ENCODE data around the gene IQCM. TPM values are rescaled to one million over a fixed set of nuclear protein-coding genes. Genes with fewer than 3 reads are reported as not detected.

Gene IQCM, protein sequence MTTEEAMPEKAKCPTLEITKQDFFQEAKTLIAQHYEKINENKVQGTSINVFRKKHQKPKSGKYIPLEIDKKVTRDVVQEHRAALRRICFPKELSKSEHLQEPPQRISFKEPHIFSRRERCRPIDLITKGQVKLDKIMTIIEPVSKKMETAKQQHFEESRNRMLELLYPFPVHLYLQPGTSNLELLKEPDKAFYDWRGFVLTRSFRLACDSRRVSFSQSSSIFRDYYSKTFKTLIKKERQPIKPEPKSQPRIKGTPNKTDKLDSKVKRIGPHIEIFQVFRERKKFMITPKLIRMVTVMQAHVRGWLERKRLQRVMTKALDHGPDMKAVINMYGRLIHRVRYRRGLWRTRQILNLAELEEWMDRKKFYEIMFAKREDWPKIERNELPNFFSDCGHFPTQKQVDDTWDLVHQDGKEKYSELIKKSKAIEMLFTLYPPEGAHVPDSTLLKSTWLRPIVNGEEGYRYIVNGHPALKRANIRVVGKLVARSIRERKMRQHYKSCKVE
- not detected for polyA plus RNA-seq (2012; ENCODE audit: insufficient read depth, insufficient read length, low read depth)

DNA sequence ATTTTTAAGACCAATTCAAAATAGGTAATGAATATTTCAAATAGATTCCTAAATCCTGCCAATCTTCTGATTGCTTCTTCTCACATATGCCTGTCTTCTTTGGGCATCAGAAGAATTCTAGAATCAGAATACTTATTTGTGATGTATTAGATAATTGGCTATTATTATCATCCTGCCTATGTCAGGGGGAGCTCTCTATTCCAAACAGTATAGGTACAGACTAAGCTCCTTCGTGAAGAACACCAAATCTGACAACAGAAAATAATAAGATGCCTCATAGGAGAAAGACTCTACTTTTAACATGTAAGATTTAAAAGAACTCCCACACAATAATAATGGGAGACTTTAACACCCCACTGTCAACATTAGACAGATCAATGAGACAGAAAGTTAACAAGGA is at the start of gene IQCM:
Gene IQCM, minus strand, starts transcription at position 101 of the 400 bp plus-strand sequence. CDS start 73,152 bp downstream, outside the sequence.
- H3K4me1 ChIP-seq = no peaks in the 10 kb centered on the region
- TF ChIP-seq, protein P1, sequence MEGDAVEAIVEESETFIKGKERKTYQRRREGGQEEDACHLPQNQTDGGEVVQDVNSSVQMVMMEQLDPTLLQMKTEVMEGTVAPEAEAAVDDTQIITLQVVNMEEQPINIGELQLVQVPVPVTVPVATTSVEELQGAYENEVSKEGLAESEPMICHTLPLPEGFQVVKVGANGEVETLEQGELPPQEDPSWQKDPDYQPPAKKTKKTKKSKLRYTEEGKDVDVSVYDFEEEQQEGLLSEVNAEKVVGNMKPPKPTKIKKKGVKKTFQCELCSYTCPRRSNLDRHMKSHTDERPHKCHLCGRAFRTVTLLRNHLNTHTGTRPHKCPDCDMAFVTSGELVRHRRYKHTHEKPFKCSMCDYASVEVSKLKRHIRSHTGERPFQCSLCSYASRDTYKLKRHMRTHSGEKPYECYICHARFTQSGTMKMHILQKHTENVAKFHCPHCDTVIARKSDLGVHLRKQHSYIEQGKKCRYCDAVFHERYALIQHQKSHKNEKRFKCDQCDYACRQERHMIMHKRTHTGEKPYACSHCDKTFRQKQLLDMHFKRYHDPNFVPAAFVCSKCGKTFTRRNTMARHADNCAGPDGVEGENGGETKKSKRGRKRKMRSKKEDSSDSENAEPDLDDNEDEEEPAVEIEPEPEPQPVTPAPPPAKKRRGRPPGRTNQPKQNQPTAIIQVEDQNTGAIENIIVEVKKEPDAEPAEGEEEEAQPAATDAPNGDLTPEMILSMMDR (IDR thresholded peaks at IDR 0.05; ENCODE audit: low read depth, low read length) = no peak
- no peaks in the 10 kb centered on the region for H3K36me3 ChIP-seq

DNA sequence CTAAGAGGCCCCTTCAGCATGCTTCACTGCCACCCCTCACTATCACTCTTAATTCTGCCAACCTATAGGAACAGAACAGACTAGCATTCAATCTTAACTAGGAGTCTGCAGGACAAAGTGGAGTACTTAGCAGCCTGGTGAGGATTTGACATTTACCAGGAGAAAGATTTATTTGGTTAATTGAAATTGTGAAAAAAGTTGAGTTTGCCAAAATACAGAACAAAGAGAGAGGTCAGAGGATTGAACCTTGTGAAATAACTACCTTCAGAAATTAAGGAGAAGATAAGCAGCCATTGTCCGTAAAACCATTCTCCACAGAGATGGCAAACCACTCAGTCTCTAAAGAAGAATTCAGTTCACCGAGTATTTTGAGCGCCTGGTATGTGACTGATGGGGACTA is 41.8 kb upstream of the IQCM start:
- TF ChIP-seq, protein P1 (IDR thresholded peaks at IDR 0.05; ENCODE audit: low read depth, low read length) = no peak
- DNase-seq = no peak
- Histone ChIP-seq H3K4me3 (ENCODE audit: low read depth, low read length) (no peak overlapping the region), H3K27me3 (no peaks in the 10 kb centered on the region), H3K36me3 (no peaks in the 10 kb centered on the region), H3K9me3 (no peaks in the 10 kb centered on the region), H3K4me1 (no peaks in the 10 kb centered on the region)

More for the DNA sequence above, at the start of gene IQCM:
- no peak for DNase-seq
- H3K27me3 ChIP-seq = no peaks in the 10 kb centered on the region
- no peak within 1 kb of the TSS for H3K4me3 ChIP-seq (ENCODE audit: low read depth, low read length)
- H3K9me3 ChIP-seq = no peaks in the 10 kb centered on the region

DNA sequence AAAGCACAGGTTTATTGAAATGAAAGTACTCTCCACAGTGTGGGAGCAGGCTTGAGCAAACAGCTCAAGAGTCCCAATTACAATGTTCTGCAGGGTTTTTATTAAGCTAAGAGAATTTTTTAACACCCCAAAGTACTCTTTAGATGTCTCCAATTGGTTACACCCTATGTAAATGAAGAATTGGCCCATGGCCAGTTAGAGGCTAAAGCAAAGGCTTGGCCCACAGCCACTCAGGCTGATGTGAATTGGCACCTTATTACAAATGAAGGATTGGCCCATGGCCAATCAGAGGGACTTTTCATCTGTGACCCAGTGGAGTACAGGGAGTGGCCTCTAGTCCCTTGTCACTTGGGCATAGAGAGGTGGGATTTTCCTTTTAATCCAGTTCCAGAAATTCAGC is 30.1 kb upstream of the IQCM start:
- Histone ChIP-seq H3K4me1 (no peaks in the 10 kb centered on the region), H3K27me3 (no peaks in the 10 kb centered on the region), H3K36me3 (no peaks in the 10 kb centered on the region), H3K9me3 (no peaks in the 10 kb centered on the region), H3K4me3 (ENCODE audit: low read depth, low read length) (no peak overlapping the region)
- TF ChIP-seq, protein P1 (IDR thresholded peaks at IDR 0.05; ENCODE audit: low read depth, low read length) = no peak
- peak; percentile 8 for DNase-seq

DNA sequence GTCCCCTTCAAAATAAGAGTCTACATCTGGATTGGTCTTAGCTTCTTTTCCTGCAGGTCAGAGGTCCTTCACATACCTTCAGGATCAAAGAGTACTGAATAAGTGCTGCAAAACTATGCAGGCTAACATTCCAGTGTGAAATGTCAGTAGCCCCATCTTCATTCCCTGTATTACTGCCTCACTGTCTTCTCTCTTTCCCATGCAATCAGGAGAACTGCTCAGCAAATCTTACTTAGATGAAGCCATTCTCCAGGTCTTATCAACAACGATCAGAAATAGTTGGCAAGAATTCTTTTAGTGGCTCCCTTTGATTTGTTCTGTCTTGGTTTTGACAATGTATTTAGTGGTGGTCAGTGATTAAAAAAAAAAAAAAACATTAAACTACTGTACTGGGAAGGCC is 26.0 kb upstream of the IQCM start:
- Histone ChIP-seq H3K27me3 (no peaks in the 10 kb centered on the region), H3K36me3 (no peaks in the 10 kb centered on the region), H3K4me3 (ENCODE audit: low read depth, low read length) (no peak overlapping the region), H3K9me3 (no peaks in the 10 kb centered on the region), H3K4me1 (no peaks in the 10 kb centered on the region)
- DNase-seq = no peak
- TF ChIP-seq, protein P1 (IDR thresholded peaks at IDR 0.05; ENCODE audit: low read depth, low read length) = no peak

DNA sequence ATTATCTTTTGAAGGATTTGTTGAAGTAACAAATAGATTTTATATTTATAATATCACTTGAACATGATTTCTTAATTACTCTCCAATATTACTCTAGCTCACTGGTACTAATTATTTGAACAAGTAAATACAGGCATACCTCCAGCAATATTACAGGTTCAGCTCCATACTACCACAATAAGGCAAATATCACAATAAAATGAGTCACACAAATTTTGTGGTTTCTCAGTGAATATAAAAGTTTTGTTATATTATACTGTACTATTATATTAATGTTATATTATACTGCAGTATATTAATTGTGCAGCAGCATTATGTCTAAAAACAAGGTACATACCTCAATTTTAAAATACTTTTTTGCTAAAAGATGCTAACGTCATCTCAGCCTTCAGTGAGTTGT is 22.4 kb upstream of the IQCM start:
- no peak for DNase-seq
- no peaks in the 10 kb centered on the region for H3K27me3 ChIP-seq
- no peaks in the 10 kb centered on the region for H3K36me3 ChIP-seq
- H3K4me1 ChIP-seq = no peaks in the 10 kb centered on the region
- H3K4me3 ChIP-seq (ENCODE audit: low read depth, low read length) = no peak overlapping the region
- H3K9me3 ChIP-seq = no peaks in the 10 kb centered on the region
- TF ChIP-seq, protein P1 (IDR thresholded peaks at IDR 0.05; ENCODE audit: low read depth, low read length) = no peak

DNA sequence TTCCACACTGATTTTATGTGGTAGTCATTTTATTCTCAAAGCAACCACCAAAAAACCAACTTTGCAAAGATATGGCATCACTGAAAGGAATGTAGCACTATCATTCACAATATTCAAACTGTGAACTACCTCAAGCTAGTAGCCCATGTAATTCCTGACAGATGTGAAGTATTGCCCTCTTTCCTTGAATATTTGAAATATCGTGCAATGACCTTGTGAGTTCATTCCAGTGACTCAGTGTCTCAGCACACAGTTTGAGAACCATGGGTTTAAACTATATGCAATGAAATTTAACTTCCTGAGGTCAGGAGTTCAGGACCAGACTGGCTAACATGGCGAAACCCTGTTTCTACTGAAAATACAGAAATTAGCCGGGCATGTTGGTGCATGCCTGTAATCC is 20.9 kb upstream of the IQCM start:
- H3K4me1 ChIP-seq = no peaks in the 10 kb centered on the region
- H3K36me3 ChIP-seq = no peaks in the 10 kb centered on the region
- H3K4me3 ChIP-seq (ENCODE audit: low read depth, low read length) = no peak overlapping the region
- no peaks in the 10 kb centered on the region for H3K27me3 ChIP-seq
- DNase-seq = no peak
- H3K9me3 ChIP-seq = no peaks in the 10 kb centered on the region
- TF ChIP-seq, protein P1 (IDR thresholded peaks at IDR 0.05; ENCODE audit: low read depth, low read length) = no peak

All from BE2C (cell line).